Fibroblast of skin of abdomen (primary cell): ENCODE results near the gene TTLL3.

ENCODE experiments used
- DNase-seq: peaks from one replicate; pipeline ENCODE4 v3.0.0-alpha.2; 2013

The TTLL3 gene

DNA sequence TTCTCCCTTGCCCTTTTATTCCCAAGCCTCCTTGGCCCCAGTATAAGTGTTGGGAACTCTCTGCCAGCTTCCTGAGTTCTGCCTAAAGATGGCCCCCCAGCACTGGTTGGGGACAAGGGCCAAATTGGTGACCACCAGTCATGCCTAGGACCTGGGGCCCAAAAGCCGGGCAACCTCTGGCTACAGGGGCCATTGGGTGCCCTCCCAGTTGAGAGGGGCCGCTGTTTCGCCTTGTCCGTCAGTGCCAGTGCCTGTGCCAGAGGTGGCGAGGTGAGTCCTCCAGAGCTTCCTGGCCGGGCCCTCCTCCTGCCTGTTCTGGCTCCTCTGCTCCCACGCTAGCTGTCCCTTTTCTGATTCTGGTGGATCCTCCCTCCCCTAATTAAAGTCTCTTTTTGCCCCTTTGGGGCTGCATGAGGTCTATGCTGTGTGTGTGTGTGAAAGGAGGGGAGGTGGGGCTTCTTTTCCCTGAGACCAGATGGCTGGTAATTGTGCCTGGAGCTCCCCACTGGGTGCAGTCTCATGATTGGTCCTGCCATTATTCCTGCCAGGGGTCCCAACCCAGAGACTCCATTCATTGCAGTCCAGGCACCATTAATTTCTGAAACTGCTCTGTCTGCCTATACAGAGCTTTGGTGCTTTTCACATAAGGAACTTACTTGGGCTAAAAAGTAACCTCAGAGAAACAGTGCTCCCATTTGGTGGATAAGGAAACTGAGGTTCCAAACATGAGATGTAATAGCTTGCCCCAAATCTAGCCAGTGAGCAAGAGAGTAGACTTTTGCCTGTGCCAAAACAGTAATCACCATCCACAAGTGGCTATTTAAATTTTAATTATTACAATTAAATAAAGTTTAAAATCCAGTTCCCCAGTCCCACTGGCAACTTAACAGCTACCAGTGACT, 3.1 kb upstream of the TTLL3 start:
- DNase-seq: no peak

DNA sequence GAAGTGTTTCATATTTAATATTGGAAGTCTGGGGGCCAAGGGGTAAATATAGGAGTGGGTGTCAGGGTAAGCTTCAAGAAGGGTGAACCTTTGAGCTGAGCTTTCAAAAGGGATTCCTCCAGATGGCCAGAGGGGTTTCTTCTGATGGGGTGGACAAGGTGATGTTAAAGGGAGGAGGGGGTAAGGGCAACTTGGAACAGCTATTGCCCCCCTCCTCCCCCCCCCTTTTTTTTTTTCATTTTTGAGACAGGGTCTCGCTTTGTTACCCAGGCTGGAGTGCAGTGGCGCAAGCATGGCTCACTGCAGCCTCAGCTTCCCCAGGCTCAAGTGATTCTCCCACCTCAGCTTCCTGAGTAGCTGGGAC, 2.1 kb upstream of the TTLL3 start:
- no peak for DNase-seq

- peak; percentile 14 for DNase-seq
These were observed 1.6 kb upstream of the TTLL3 start for GRCh38 chr3:9808345-9809037.

- no peak for DNase-seq
These were observed 835 bp upstream of the TTLL3 start for GRCh38 chr3:9809239-9809614.

DNA sequence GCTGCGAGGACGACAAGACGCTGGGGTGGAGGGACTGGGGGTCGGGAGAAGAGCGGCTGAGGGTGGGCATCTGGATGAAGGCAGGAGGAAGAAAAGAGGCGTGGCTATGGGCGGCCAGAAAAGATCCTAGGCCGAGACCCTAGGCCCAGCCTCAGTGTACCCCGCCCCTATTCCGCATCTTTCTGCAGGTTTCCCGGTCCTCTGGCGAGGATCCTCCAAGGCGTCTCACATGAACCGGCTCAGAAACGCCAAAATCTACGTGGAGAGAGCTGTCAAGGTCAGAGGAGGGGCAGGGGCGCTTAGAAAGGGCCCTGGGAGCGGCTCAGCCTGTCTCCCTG, 340 bp downstream of the TTLL3 start:
- DNase-seq: no peak

GRCh38 chr3:9810846-9811245, 784 bp downstream of the TTLL3 start:
- DNase-seq: no peak

GRCh38 chr3:9812870-9813483, 2.9 kb downstream of the TTLL3 start:
- no peak for DNase-seq

DNA sequence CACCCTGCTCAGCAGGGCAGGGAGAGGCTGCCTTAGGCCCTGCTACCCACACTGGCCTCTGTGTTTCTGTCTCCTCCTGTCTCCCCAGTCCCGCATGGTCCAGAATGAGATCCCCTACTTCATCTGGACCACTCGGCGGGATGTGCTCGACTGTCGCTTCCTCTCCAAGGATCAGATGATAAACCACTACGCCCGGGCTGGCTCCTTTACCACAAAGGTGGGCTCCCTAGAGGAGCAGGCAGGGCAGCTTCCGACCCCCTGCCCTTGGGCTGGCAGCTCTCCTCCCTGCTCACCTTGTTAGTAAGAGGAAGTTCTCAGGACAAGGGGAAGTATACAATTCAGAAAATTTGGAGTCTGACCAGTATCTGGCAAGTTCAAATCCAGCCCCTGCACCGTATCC, 5.9 kb downstream of the TTLL3 start:
- DNase-seq: no peak

DNA sequence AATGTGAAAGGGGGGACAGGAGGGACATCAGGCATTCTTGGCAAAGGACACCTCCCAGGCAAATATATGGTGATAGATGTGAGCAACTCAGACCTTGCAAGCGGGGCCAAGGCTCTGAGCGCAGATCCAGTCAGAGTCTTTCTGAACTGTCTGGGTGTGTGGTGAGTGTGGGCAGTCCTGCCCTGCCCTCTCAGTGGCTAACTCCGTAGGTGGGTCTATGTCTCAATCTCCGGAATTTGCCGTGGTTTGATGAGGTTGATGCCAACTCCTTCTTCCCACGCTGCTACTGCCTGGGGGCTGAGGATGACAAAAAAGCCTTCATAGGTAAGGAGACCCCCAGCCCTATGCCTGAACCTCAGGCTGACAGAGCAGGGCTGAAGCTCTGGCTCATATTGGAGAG, 7.4 kb downstream of the TTLL3 start:
- no peak for DNase-seq

DNA sequence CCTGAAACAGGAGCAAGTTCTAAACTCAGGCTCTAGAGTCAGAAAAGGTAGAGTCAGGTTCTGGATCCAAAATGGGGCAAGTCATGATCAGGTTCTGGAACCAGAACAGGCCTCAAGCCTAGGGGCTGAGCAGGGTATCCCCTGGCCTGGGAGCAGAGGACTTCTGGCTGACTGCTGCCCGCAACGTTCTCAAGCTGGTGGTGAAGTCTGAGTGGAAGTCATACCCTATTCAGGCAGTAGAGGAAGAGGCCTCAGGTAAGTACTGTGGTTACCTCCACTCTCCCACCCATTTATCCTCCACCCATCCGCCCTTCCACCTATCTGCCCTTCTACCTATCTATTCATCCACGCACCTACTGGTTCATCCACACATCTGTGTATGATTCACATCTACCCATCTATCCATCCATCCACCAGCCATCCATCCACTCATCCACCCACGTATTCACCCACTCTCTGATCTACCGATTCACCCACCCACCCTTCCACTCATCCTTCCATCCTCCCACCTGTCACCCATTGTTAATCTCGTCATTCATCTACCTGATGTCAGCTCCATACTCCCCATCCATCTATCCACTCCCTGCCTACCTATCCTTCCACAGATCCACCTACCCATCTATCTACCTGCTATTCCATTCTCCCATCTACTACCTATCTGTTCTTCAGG, 8.7 kb downstream of the TTLL3 start:
- no peak for DNase-seq

DNA sequence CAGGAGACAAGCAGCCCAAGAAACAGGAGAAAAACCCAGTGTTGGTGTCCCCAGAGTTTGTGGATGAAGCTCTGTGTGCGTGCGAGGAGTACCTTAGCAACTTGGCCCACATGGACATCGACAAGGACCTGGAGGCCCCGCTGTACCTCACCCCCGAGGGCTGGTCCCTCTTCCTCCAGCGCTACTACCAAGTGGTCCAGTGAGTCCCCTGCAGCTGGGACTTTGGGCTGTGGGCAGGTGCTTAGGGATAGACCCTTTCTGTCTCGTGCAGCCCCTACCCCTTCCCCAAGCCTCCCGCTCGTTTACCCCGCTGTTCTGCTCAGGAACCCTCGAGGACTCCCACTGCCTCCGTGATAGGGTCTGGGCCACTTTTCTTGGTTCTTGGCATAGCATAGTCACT, 10.5 kb downstream of the TTLL3 start:
- DNase-seq: no peak

GRCh38 chr3:9820946-9821345, 10.9 kb downstream of the TTLL3 start:
- DNase-seq: no peak

DNA sequence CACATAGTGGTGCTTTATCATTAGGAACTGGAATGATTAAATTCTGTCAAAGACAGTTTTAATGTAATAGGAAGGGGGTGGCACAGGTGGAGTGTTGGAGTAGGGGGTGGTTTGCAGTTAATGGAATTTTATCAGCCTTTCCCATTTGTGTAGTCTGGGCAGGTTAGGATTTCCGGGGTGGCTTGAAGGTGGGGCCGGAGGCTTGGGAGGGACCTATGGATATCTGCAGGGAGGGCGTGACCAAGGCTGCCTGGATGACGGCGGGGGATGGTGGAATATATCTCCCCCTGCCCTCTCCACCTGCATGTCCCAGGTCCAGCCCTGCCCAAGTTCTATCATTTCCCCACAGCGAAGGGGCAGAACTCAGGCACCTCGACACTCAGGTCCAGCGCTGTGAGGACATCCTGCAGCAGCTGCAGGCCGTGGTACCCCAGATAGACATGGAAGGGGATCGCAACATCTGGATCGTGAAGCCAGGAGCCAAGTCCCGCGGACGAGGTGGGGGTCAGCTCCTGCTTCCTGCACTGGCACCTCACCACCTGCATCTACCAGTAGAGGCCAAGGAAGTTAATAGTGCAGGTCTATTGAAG, 15.5 kb downstream of the TTLL3 start:
- DNase-seq: no peak

DNA sequence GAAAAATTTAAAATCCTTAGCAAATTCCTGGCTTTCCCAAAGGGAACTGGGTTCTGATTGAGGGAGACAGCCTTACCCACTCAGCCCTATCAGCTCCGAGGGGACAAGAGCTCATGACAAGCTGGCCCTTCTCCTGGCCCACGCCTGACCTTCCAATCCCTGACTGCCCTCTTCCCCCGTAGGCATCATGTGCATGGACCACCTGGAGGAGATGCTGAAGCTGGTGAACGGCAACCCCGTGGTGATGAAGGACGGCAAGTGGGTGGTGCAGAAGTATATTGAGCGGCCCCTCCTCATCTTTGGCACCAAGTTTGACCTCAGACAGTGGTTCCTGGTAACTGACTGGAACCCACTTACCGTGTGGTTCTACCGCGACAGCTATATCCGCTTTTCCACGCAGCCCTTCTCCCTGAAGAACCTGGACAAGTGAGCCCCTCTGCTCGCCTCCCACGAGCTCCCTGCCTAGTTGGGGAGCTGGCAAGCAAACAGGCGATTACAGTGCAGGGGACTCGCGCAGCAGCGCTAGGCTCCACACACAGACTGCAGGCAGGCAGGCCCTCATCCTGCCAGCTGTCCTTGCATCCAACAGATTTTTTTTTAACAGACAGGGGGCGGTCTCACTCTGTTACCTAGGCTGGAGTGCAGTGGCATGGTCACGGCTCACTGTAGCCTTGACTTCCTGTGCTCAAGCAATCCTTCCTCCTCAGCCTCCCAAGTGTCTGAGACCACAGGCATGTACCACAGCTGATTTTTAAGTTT, 16.9 kb downstream of the TTLL3 start:
- peak; percentile 13 for DNase-seq

GRCh38 chr3:9828801-9829755, 19.0 kb downstream of the TTLL3 start:
- DNase-seq: no peak

- no peak for DNase-seq
These were observed 21.2 kb downstream of the TTLL3 start for GRCh38 chr3:9831253-9831652.

- no peak for DNase-seq
These were observed 23.0 kb downstream of the TTLL3 start for GRCh38 chr3:9833078-9833477.

GRCh38 chr3:9834520-9835380, 24.7 kb downstream of the TTLL3 start:
- DNase-seq: no peak

DNA sequence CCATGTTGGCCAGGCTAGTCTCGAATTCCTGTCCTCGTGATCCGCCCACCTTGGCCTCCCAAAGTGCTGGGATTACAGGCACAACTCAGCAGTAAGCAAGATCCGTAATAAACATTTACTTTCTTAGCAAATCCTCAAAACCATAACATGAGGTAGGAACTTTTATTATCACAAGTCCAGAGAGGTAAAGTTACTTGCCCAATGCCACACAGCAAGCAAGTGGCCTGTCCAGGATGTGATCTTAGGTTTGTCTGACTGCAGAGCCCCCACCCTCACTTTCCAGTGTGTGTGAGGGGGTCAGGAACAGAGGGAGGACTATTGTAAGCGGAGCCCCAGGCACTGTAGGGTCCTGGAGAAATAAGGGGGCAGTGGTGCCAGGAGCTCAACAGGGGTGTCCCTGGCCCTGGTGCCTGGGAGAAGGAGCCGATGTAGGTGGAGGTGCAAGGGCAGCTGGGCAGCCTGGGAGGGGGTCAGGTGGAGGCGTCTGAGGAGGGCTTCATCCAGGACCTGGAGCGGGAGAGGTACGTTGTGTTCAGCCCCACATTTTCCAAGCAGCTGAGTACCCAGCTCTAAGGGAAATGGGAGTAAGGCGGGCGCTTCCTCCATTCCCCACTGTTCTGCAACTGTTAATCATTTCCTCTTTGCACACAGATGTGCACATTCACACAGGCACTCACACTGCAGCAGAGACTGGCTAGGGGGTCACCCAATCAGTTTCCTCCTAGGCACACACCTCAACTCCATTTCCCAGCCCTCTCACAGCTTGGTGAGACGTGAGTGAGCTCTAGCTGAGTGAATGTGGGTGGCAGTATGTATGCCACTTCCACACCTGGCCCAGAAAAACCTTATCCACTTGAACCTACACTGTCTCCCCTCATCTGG, 27.9 kb downstream of the TTLL3 start:
- DNase-seq: no peak
